NCI-H146 treated with DMSO at 0.1 percent for 48 hours (cell line): Measurements from ENCODE around the gene TANK.
"Not testable (repeated sequence)": the region's sequence is repeated elsewhere in the genome, so short reads cannot be mapped to it uniquely, and the experiment has no call there.

Experiments
- DNase-seq: peaks from one replicate; lab custom pipeline; 2025; ENCODE audit not compliant: unreplicated experiment; lab: John Stamatoyannopoulos, UW

The TANK gene

DNA sequence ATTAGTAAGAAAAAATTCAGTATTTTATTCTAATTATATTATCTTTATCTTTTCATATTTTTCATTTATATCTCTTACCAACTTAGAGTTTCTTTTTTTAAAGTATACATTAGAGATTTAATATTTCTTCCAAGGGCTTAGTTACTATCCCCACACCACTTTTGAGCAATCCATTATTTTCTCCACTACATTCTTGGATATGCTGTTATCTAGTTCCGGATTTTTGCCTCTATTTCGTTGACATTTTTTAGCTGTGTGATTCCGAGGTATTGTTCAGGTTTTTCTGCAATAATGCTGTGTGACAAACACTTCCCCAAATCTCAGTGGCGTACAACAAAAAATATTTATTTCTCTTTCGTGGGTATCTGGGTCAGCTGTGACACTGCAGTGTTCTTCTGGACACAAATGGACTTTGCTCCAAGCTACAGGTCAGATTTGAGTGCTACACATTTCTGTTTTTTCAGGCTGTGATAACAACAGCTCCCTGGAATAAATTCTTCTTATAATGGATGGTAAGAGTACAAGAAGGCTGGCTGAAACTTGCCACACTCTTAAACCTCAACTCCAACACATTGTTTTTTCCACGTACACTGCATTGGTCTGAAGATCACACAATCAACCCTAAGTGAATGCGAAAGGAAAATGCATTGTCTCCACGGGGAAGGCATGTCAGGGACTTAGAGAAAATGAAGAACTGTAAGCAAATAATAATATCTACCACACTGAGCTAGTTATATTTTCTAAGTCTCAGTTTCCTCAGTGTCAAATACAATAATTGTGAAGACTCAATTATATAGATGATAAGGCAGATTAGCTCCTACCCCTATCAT, 97.1 kb downstream of the TANK start:
- no peak for DNase-seq

DNA sequence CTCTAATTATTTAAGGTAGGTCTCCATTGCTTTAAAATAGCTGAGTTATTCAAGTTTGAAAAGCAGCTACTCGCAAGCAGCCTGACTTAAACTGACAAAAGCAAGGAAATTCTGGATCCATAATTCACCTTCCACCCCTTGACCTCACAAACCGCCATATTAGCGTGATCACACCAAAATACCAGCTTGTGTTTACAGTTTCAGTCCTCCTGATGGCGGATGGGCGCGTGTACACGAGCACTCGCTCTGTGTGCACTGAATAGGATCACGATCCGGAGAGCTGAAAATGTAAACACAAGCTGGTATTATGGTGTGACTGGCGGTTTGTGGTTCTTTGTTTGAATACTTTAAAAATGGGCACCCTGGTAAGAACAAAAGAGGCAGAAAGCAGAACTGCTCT, 105.6 kb downstream of the TANK start:
- no peak for DNase-seq

DNA sequence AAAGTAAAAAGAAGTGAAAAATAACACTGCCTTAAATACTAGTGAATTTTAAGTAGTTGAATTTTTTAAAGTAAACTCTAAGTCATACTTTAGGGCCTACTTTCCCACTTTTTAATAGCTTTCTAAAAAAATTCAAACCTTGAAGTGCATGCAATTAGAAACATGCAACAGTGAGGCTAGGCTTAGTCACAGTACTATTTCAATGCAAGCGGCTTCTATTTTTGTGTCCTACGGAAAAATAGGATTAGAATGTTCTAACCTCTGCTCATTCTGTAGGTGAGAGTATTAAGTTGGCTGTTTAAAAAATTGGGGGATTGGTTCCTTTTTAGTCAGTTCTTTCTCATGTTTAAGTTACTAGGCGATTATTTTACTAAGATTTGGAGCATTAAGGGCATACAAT, 108.9 kb downstream of the TANK start:
- no peak for DNase-seq

DNA sequence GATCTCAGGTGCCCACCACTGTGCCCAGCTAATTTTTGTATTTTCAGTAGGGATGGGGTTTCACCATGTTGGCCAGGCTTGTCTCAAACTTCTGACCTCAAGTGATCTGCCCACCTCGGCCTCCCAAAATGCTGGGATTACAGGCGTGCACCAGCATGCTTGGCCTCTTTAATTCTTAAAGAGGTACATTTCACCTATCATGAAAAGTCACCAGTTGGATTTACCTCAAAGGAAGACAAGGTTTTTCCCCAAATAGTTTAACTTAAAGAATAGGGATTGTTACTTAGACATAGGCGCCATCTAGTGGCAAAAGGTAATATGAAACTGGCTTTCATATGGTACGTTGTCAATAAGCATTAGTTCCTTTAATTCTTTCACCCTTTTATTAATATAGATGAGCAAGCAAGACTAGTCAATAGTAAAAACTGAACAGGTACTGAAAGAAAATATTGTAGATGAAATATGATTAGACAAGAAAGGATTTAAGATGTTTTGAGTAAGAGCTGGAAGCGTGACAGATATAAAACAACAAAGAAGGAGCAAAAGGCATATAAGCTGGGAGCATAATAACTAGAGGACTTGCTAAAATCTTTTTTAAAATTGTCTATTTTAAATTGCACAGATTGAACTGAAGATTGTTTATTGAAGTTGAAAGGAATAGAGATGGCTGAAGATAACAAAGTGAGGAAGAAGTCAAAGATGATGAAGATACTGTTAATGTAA, 113.0 kb downstream of the TANK start:
- peak; percentile 45 for DNase-seq

DNA sequence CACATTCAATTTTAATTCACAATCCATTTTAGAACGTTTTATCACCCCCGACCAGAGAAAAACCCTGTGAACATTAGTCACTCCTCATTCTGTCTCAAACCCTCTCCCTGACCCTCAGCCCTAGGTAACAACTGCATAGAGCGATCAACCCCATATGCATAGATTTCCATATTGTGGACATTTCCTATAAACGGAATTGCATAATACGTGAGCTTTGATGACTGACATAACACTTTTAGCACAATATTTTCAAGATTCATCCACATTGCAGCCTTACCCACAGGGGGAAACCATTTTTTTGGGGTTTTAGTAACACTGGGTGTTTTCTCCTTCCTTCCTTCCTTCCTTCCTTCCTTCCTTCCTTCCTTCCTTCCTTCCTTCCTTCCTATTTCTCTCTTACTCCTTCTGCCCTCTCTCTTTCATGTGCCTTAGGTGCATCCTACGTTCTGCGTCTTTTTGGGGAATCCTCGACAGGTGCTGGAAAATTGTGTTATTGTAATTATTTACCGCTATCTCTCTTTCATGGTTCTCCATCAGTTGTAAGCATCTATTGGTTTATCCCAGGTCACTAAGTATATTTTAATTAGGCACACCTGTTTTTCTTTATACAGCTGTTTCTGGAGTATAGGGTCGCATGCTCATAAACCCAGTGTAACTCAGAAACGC, 118.5 kb downstream of the TANK start:
- not testable (repeated sequence) for DNase-seq

DNA sequence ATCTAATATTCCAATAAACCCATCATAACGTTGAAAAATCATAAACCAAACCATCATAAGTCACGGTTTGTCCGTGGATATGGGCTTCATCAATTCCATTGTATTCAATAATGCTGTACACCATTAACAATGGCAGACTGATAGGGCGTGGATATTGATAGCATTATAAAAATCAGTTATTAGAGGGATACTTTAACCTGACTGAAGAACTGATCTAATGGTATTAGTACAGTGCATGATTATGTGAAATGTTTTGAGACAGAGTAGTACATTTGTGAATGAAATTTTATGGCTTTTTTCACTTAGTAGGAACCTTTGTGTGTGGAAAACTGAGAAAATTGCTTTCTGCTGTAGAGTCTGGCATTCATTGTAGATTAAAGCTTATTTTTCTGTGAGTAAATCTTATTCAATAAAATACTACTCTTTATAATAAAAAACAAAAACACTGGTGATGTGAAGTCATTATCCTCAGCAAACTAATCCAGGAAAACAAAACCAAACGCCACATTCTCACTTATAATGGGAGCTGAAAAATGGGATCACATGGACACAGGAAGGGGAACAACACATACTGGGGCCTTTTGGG, 119.1 kb downstream of the TANK start:
- DNase-seq, result not testable (repeated sequence)

DNA sequence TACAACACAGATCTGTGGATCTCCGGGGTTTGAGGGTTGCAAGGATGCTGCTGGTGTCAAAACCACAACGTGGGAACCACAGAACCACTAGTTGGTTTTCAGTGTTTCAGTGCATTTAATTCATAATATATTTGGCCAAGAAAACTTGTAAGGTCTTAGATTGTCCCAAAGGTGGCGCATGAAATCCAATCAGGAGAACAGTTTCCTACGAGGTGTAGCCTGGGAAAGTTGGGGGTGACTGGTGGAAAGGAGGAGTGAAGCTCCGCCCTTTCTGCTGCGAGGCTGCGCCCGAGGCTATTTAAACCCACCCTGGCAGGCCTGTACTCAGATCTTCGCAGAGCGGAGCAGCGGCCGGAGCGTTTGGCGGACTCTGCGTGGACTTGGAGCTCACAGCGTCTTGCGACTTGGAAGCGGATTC, 120.7 kb downstream of the TANK start:
- DNase-seq, result not testable (repeated sequence)

DNA sequence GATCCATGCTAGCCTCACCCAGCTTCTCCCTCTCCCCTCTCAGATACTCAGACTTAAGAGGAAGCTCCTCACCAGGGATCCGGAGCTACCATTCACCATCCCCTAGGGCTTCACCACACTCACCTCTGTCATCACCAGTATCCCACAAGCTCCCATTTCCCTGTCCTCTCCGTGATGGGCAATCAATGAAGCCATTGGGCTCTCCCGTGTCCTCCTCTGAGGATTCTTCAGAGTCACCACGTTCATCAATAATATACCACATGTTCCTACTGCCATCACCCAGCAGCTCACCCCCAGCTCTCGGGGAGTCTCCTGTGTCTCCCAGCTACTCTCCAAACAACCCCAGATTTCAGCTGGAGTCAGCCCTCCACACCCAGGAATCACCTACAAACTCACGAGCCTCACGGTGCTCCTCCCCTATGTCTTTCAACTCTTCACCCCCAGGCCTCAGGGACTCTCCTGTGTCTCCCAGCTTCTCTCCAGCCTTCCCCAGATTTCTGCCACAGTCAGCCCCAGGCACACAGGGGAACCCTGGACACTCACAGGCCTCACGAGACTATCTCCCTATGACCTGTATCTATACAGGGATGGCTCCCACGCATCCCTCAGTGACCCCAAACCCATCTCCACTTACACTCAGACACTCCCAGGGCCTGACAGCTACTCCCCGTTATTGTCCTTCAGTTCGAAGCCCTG, 121.5 kb downstream of the TANK start:
- not testable (repeated sequence) for DNase-seq

DNA sequence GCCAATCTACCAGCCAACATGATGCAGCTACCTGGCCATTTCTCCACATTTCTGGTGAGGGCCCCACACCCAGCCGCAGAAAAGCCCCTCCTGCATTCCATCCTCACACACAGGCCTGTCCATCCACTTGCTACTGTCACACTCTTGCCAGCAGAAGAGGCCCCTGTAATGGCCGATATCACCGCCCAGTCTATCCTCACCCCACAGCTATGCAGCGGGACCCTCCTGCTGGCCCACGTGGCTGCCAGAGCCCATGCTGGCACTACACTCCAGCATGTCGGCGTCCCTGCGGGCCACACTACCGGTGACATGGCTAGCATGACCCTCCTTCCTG, 122.0 kb downstream of the TANK start:
- DNase-seq, result not testable (repeated sequence)

DNA sequence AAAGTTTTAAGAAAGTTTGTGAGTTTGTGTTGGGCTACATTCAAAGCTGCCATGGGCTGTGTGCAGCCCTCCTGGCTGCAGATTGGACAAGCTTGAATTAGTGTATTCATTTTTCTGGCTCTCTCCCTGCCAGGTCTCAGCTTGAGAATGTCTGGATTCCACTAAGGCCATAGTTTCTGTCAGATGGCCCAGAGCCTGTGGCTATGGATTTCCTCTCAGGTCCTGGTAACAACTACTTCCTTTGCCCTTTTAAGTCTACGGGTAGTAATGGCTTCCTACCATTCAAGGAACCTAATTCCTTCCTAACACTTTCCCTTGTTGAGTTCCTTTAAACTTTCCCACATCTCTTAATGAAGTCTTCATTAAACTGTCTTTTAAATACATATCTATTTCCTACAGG, 123.7 kb downstream of the TANK start:
- no peak for DNase-seq
